ENCODE measurements around the gene RASL12. TPM values are rescaled to one million over a fixed set of nuclear protein-coding genes. Genes with fewer than 3 reads are reported as not detected.
A peak's percentile ranks its signal among the peaks of the same experiment; 100 is the strongest.

RASL12 gene
- total and polyA plus RNA-seq, 2 of the 4 experiments (the other 2 are of a cell fraction), result 0.18 to 0.22 TPM

GRCh38 chr15:65101411-65101890, 33.7 kb upstream of the RASL12 start:
- ChIA-PET POLR2A (ENCODE audit: unreplicated experiment) (no interaction called here), CTCF (interaction anchor here (0.6 to 2.5 kb wide), 22 partner anchors 9 to 748 kb away, joined by 3 to 26 read pairs (median 5); partner anchors contain the start of genes CLPX and SLC51B)

More at GRCh38 chr15:65101411-65101890, 33.7 kb upstream of the RASL12 start:
- ATAC-seq (ENCODE audit: low read depth), result peak; percentile 96
- no peak overlapping the region for H4K8ac ChIP-seq (ENCODE audit: low read depth in 2 of 2, low read length in 2 of 2)
- no peaks in the 10 kb centered on the region for H3K27me3 ChIP-seq (ENCODE audit: control insufficient read depth, insufficient read depth, low read length)
- H2BK5ac ChIP-seq (ENCODE audit: low read depth, low read length, poor library complexity, severe bottlenecking), result no peak overlapping the region
- H3K4me1 ChIP-seq (ENCODE audit: control insufficient read depth, insufficient read depth, low read length), result no peaks in the 10 kb centered on the region
- H3K27ac ChIP-seq (ENCODE audit: insufficient read depth, low read length), result no peak overlapping the region
- H2AK5ac ChIP-seq (ENCODE audit: low read depth, low read length), result peak overlapping the region; percentile 24; the same call in 1 of the 2 replicates
- no peak overlapping the region for H3K9ac ChIP-seq (ENCODE audit: low read depth, low read length)
- H3K9me3 ChIP-seq (ENCODE audit: control insufficient read depth, insufficient read depth, low read length), result no peaks in the 10 kb centered on the region
- H2BK20ac ChIP-seq (ENCODE audit: low read depth, low read length), result no peak overlapping the region
- no peak overlapping the region for H3K56ac ChIP-seq (ENCODE audit: extremely low read depth, insufficient read depth, low read length)
- no peak overlapping the region for H3K4me3 ChIP-seq (ENCODE audit: insufficient read depth, low read depth, low read length)
- dilution Hi-C loops (cut with HindIII; ENCODE audit: low sequenced_read_pairs, unreplicated experiment), result no loop called here
- H4K5ac ChIP-seq (ENCODE audit: low read depth, low read length), result no peak overlapping the region
- no peak overlapping the region for H3K23ac ChIP-seq (ENCODE audit: low read depth, low read length)
- TF ChIP-seq POLR2A (IDR thresholded peaks at IDR 0.05; ENCODE audit: low read depth, low read length), result no peak
- no peak for TF ChIP-seq NFE2L2 (IDR thresholded peaks at IDR 0.05; ENCODE audit: low read depth, low read length)
- TF ChIP-seq CEBPB (IDR thresholded peaks at IDR 0.05; ENCODE audit: low read depth, low read length), result no peak
- no peak for TF ChIP-seq RCOR1 (IDR thresholded peaks at IDR 0.05; ENCODE audit: insufficient replicate concordance, low read length)
- TF ChIP-seq ELK1 (IDR thresholded peaks at IDR 0.05; ENCODE audit: borderline replicate concordance, low read depth, low read length), result no peak
- TF ChIP-seq RAD21 (IDR thresholded peaks at IDR 0.05; ENCODE audit: low read length), result peak; percentile 80
- TF ChIP-seq CTCF (conservative IDR thresholded peaks at IDR 0.05; ENCODE audit: low read depth, low read length), result peak; percentile 79
- peak; percentile 83 for TF ChIP-seq SMC3 (IDR thresholded peaks at IDR 0.05; ENCODE audit: low read depth, low read length)
- no peak for TF ChIP-seq MXI1 (IDR thresholded peaks at IDR 0.05; ENCODE audit: borderline replicate concordance, low read depth, low read length)
- no peaks in the 10 kb centered on the region; a peak in 1 of 4 replicates for H3K79me1 ChIP-seq (ENCODE audit: low read depth in 1 of 2, low read length in 2 of 2)
- in situ Hi-C loops (cut with MboI; ENCODE audit: low sequenced_read_pairs), result no loop called here
- no peak overlapping the region for H3K4me2 ChIP-seq (ENCODE audit: low read depth, low read length)
- H3K9me1 ChIP-seq (ENCODE audit: insufficient read depth, low read length), result no peaks in the 10 kb centered on the region
- H3K4ac ChIP-seq (ENCODE audit: low read depth, low read length), result no peak overlapping the region
- H4K20me1 ChIP-seq (ENCODE audit: insufficient read depth, low read length), result no peaks in the 10 kb centered on the region; the same call in 1 of the 2 replicates
- H2AFZ ChIP-seq (replicated peaks; ENCODE audit: low read length, poor library complexity), result peak overlapping the region; percentile 15
- WGBS, 2 experiments (ENCODE audit: extremely low coverage in 2 of 2, insufficient read length in 1 of 2), result 37% methylated on average over 6 of the region's 9 CpGs; no CpG with 5 or more reads in 1 of the 2 experiments
- no peak overlapping the region for H3K18ac ChIP-seq (ENCODE audit: low read depth, low read length)
- H4K91ac ChIP-seq (ENCODE audit: insufficient read depth, low read depth, low read length), result no peak overlapping the region
- no peak overlapping the region for H2BK120ac ChIP-seq (ENCODE audit: low read depth, low read length)
- no peak overlapping the region; the same call in 2 of the 3 replicates for H2BK15ac ChIP-seq (ENCODE audit: low read depth, low read length)
- peak; percentile 63 for DNase-seq
- peaks cover 43% of the 10 kb centered on the region for H3K36me3 ChIP-seq (ENCODE audit: control insufficient read depth, insufficient read depth, low read length)
- BruUV-seq (replicated peaks), result no TSS peak
- no peak overlapping the region for H3K14ac ChIP-seq (replicated peaks; ENCODE audit: low read depth, low read length)
- intact Hi-C loops (cut with micrococcal nuclease), result loop anchor here (1.0 kb wide), 2 partner anchors 47 to 68 kb away; no protein-coding TSS in a partner anchor
- H2AK9ac ChIP-seq (replicated peaks; ENCODE audit: low read depth, low read length, poor library complexity), result no peak overlapping the region

All from IMR-90 (cell line).